Erythroblast (primary cell): Measurements from ENCODE around the gene SPOCK1.

Experiments
- DNase-seq, 2 experiments: peaks; one replicate each; lab custom pipeline; 2025; lab: John Stamatoyannopoulos, UW
- GATA1 ChIP-seq: IDR thresholded peaks from 2 replicates; pipeline ENCODE4 v1.6.1; 2011; ENCODE audit warnings: low read depth, mild to moderate bottlenecking, control low read depth, low read length, moderate library complexity
- POLR2A ChIP-seq: IDR thresholded peaks from 2 replicates; pipeline ENCODE4 v1.6.1; 2011; ENCODE audit warnings: mild to moderate bottlenecking, low read length

The SPOCK1 gene

GRCh38 chr5:137442660-137443059, 56.5 kb downstream of the SPOCK1 start:
- DNase-seq, result no peak
- TF ChIP-seq POLR2A (no peak), GATA1 (no peak)

DNA sequence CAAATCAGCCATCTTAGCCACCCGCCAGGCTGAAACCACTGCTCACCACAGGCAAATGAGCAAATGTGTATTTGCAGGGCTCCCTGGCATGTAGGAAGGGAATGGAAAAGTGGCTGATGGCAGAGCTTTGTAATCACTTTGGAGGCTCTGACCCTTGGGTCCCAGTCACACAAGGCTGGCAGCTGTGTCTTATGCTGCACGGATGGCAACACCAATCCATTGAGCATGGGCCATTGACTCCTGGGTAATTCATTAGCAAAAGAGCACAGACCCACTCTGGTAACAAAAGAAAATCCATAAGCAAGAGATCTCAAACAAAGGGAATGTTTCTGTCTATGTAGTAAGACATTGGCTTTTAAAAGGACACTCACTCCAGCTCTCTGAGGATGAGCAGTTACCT, 57.6 kb downstream of the SPOCK1 start:
- TF ChIP-seq POLR2A, result no peak
- no peak for TF ChIP-seq GATA1
- DNase-seq, result no peak

- TF ChIP-seq GATA1, result no peak
- TF ChIP-seq POLR2A, result no peak
- no peak for DNase-seq
Observed at GRCh38 chr5:137440795-137441194, 58.3 kb downstream of the SPOCK1 start.

- TF ChIP-seq GATA1 (no peak), POLR2A (no peak)
- DNase-seq, result no peak
Observed at GRCh38 chr5:137439645-137440044, 59.5 kb downstream of the SPOCK1 start.

- TF ChIP-seq POLR2A (no peak), GATA1 (no peak)
- no peak for DNase-seq
Observed at GRCh38 chr5:137438932-137439331, 60.2 kb downstream of the SPOCK1 start.

DNA sequence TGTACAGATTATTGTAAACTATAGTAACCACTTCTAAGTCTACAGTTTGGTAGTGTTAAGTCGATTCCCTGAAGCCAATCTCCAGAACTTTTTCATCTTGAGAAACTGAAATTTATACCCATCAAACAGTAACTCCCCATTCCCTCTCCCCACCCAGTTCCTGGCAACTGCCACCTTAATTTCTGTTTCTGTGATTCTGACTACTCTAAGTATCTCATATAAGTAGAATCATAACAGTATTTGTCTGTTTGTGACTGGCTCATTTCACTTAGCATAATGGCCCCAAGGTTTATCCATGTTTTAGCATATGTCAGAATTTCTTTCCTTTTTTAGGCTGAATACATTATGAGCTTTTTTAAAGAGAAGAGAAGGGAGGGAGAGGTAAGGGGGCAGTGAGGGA, 61.4 kb downstream of the SPOCK1 start:
- TF ChIP-seq GATA1 (no peak), POLR2A (no peak)
- DNase-seq, result no peak

DNA sequence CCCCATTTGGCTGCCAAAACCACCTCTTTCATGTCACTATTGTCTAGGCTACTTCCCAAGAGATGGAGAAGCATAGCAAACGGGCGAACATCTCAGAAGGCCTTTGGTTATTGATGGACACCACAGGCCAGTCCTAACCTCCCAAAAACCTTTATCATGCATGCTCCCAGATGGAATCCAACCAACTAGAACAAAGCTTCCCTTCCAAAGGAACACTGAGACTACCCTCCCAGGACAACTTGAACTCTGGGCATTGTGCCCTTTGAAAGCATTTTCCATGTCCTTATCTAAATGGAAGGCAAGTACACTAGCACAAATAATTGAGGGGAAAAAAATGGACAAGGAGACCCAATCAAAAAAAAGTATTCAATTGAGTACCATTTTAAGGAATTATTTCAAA, 65.6 kb downstream of the SPOCK1 start:
- no peak for DNase-seq
- TF ChIP-seq POLR2A (no peak), GATA1 (no peak)

DNA sequence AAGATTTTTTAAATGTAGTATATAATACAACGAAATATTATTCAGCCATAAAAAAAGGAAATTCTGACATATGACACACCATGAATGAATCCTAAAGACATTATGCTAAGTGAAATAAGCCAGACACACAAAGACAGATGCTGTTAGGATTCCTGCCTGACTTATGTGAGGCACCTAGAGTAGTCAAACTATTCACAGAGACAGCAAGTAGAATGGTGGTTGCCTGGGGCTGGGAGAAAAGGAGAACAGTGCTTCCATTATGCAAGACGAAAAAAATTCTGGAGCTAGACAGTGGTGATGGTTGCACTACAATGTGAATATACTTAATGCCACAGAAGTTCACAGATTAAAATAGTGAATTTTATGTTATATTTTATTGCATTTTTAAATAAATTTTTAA, 66.8 kb downstream of the SPOCK1 start:
- DNase-seq, result no peak
- TF ChIP-seq GATA1 (no peak), POLR2A (no peak)

GRCh38 chr5:137431051-137431450, 68.1 kb downstream of the SPOCK1 start:
- TF ChIP-seq GATA1 (no peak), POLR2A (no peak)

GRCh38 chr5:137415231-137415681, 83.9 kb downstream of the SPOCK1 start:
- no peak for TF ChIP-seq GATA1

More at GRCh38 chr5:137431051-137431450, 68.1 kb downstream of the SPOCK1 start:
- DNase-seq, result no peak

GRCh38 chr5:137414112-137414755, 84.9 kb downstream of the SPOCK1 start:
- no peak for DNase-seq
- TF ChIP-seq GATA1 (no peak), POLR2A (no peak)

More at GRCh38 chr5:137415231-137415681, 83.9 kb downstream of the SPOCK1 start:
- no peak for DNase-seq

DNA sequence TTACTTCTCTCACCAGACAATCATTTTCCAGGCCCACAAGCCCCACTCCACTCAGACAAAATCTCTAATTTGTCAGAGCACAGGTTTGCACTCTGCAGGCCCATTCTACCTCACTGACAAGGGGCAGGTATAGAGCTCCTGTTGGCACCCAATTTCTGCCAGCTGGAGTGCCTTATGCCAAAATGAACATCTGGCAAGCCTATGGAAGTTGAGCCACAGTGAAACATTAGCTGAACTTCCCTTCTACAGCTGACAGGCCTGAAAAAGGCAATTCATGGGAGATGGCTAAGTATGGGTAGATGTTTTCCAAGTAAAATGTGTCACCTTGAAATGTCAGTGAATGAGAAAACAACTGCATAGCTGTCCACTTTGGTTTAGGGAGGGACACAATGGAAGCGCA, 87.0 kb downstream of the SPOCK1 start:
- DNase-seq, result no peak
- no peak for TF ChIP-seq GATA1

DNA sequence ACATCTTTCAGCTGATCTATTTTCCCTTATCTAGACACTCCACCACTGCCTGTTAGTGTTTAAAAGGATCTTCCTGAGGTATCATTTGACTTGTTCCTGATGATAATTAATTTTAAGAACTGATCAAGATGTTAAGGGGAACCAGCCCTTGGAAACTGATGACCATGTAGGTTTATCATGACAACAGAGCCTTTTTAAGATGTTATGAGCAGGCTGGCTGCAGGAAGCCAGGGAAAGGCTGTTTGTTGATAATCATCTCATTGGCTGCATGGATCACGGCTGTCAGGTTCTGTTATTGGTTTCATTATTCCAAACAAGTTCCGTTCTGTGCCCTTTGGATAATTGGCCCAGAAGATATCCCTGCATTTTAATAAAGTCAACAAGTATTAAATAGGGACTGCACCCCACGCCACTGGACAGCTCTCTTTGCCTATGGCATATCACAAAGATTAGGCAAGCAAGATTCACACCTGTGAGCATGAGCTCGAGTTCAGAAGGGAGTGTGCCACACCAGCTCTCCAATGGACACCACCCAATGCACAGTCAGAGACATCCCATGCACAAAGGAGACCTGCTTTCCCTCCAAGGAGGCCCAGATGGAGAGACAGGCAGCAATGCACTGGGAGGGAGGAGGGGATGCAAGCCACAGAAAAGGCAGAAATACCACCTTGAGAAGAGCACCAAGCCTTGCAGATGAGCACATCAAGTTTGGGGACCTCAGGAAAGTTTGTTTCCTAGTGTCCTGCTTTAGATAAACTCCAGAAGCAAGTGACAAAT, 88.7 kb downstream of the SPOCK1 start:
- DNase-seq, result no peak
- no peak for TF ChIP-seq POLR2A
- TF ChIP-seq GATA1, result no peak

DNA sequence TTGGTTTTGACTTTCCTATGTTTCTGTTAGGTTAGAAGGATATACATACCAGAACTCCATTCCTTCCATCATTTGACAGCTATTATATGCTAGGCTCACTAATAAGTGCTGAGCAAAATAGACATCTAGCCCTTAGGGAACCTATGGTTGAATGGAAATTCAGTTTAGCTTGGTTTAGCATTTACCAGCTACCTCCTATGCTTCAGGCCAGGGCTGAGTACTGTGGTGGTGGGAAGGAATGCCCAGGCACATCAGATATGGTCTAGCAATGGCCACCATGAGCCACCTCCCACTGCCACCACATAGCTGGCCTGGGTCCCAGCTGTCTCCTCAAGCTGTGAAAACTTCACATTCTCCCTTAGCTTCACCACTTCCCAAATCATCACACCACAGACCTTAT, 89.4 kb downstream of the SPOCK1 start:
- TF ChIP-seq POLR2A, result no peak
- TF ChIP-seq GATA1, result no peak
- no peak for DNase-seq

- no peak for DNase-seq
- TF ChIP-seq POLR2A, result no peak
Observed at GRCh38 chr5:137407090-137407489, 92.0 kb downstream of the SPOCK1 start.

GRCh38 chr5:137405393-137405792, 93.7 kb downstream of the SPOCK1 start:
- no peak for DNase-seq
- TF ChIP-seq GATA1 (no peak), POLR2A (no peak)
